ENCODE data around the gene MESD. TPM values are rescaled to one million over a fixed set of nuclear protein-coding genes. Genes with fewer than 3 reads are reported as not detected.

MESD gene
- total RNA-seq, 1 donor from 2014 or later, result 30.7 TPM

GRCh38 chr15:80904998-80905397 is 84.6 kb downstream of the MESD start:
- DNase-seq (ENCODE audit: low spot score), result no peak

- DNase-seq (ENCODE audit: low spot score), result no peak
Measured at GRCh38 chr15:80902298-80902801, 87.3 kb downstream of the MESD start.

GRCh38 chr15:80898040-80898439 is 91.6 kb downstream of the MESD start:
- DNase-seq (ENCODE audit: low spot score), result no peak

Other genes starting within 250 kb of the MESD start
- 1.6 TPM for gene CEMIP, start 210.4 kb downstream of the MESD start, total RNA-seq
- gene TLNRD1, start 11.1 kb upstream of the MESD start, total RNA-seq, result 26.0 TPM
- 0.17 TPM for gene CFAP161, start 144.5 kb upstream of the MESD start, total RNA-seq
- gene IL16, start 207.1 kb upstream of the MESD start, total RNA-seq, result 16.5 TPM